GM18508 (cell line): ENCODE data around the gene CLCNKA.
"Not testable (repeated sequence)": the region's sequence is repeated elsewhere in the genome, so short reads cannot be mapped to it uniquely, and the experiment has no call there.

ENCODE experiments used
- ATAC-seq: cut with Tn5 transposase; IDR thresholded peaks from one replicate; pipeline ENCODE4 v1.9.1; 2021; ENCODE audit warnings: moderate number of reproducible peaks; ENCODE audit not compliant: insufficient read depth, unreplicated experiment

CLCNKA gene

DNA sequence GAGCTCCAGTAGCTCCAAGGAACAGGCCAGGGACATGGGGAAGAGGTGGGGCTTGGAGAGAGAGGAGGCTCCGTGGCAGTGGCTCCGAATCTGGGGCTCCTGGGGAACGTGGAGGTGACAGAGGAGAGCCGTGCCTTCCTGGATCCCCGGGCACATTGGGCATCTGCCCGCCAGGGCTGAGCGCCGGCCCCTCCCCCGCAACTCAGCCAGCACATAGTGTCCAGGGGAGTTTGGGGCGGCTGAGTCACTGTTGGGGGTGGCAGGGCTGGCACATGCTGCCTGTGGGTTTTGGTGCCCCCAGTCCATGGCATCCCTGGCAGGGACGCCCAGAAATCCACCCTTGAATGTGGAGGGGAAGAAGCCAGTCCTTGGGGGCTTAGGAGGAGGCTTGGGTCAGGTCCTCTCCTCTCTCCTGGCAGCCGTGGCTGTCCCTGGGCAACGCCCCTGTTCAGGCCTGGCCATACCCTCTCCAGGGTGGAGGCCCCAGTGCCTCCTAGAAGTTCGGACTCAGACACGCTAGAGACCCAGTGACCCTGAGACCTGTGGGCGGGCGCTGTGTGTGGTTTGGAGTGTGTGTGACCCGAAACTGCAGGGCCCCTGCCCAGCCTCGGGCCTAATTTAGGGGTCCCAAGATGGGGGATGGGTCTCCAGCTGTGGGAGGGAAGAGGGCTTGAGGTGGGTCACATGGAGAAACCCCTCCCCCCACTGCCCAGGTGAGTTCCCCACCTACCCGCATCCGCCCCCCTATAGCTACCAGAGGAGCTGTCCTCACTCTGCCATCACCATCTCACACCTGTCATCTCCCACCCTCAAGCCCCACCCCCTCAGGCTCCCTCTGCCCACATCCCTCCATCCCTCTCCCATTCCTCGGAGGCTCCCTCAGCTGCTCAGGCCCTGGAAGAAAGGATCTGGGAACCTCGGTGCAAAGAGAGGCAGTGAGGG is 5.6 kb upstream of the CLCNKA start:
- no peak for ATAC-seq

DNA sequence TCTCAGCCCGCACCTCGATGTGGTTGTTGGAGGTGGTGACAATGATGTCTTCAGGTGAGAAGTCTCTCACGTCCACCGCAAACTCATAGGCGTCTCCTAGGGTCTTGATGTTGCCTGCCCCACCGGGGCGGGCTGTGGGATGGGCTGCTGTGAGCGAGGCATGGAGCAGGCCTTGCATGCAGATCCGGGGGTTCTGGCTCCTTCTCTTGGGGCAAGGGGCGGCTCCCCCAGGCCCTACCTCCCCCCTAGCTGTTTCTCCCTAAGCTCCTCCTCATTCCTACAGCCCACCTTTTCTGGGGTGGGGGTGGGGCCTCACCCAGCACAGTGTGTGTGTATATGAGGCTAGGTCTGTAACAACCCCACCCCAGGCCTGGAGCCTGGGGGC is 4.8 kb upstream of the CLCNKA start:
- ATAC-seq: no peak

DNA sequence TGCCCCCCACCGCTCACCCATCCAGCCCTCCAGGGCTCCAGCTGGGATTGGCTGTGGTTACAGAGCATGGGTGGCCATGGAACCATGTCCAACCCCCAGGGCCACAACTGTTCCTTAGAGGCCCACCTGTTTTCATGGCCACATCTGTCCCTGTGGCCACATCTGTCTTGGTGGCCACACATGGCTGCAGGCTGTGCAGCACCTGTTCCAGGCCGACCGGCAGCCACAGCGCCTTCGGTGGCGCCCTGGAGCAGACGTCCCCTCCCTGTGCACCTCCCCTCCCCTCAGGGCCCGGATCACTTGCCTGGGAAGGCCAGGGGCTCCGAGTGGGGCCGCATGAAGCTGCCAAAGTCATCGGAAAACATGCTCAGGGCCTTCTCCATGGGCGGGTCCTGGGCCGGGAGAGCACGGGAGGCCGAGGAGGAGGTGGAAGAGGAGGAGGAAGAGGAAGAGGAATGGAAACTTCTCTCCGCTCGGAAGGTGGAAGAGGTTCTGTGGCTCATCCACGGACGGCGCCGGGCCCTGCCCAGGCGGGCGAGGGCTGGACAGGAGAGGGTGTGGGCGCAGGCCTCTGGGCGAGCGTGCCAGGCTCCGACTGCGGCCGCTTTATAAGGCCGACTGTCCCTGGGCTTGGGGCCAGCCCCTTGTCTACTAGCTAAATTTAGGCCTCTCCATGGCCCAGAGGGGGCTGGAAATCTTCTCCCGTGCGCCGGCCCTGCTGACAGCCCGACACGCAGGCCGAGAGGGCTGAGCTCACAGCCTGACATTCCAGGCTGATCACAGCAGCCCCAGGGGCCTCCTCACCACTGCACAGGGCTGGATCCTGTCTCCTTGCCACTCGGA is 4.2 kb upstream of the CLCNKA start, which contains the start of gene HSPB7:
HSPB7 (minus strand) TSS at position 583 of the 843 bp plus-strand sequence; CDS start at position 503, 80 bp downstream.
- ATAC-seq: no peak

DNA sequence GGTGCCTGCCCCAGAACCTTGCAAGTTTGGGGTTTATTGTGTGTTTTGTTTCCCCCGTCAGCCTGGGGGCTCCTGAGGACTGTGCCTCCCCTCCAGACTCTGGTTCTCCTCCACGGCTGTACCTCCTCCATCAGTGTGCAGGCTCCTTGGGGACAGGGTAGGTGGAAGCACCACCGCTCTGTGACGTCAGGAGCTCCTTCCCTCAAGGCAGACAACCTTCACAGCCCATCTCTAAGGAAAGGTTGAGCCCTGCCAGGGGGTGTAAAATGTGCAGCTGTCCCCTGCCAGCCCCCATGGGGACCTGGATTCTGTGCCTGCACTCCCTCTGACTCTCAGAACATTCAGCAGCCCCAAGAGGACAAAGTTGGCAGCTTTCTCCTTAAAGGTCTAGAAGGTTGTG is 3.5 kb upstream of the CLCNKA start:
- no peak for ATAC-seq

DNA sequence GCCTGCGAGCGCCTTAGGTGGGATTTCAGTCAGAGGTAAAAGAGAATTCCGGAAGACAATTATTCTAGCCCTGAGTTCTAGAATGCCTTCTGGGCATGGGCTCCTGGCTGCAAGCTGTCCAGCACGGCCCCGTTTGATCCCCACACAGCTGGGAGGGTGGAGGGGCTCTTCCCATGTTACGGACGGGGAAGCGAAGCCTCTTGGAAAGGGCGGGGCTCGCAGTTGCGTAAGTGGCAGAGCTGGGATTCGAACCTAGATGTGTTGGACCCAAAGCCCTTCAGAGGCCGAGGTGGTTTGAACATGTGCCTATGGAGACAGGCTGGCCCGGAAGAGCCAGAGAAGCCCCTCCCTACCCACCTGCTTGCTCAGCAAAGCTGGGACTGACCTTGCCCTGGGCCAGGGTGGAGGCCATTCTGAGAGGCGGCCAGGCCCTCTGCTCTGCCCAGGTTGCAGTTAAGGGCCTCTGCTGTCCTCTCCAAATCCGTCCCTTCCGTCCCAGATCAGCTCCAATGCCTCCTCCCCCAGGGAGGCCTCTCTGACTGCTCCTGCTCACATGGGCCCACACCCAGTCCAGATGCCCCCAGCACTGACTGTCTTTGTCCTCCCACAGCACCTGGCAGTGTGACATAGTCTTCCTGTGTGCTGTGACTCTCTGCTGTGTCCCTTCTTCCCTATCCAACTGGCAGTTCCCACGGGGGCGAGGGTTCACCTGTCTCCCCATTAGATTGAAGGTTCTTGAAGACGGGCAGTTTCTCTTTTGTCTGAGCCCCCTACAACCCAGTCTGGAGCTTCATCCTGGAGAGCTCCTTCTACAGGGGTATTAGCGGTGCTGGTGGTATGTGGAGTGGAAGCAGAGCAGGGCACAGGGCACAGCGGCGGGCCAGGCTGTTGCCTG is 2.8 kb upstream of the CLCNKA start:
- no peak for ATAC-seq

DNA sequence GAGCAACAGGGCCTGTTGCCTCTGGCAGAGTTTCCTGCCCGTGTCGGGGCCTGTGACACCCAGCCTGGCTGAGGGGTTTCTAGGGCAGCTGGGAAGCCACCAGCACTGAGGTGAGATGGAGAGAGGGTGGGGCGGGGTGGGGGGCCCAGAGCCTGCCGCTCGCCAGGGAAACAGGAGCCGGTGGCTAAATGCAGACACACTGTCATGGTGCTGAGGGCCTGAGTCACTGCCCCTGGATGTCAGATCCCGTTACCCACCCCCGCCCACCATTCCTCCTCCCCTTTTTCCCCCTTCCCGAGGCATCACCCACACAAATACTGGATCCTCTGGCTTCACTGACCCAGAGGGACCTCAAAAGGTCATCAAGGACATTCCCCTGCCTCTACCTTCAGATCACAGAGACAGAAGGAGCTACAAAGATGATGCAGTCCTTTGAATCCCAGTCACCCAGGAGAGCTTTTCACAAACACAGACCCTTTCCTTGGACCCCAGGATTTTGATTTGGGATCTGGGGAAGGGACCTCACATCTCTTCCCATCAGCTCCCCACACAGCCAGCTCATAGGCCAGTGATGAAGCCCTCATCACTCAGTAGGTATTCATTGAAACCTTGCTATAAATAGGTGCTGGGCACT is 2.1 kb upstream of the CLCNKA start:
- no peak for ATAC-seq

DNA sequence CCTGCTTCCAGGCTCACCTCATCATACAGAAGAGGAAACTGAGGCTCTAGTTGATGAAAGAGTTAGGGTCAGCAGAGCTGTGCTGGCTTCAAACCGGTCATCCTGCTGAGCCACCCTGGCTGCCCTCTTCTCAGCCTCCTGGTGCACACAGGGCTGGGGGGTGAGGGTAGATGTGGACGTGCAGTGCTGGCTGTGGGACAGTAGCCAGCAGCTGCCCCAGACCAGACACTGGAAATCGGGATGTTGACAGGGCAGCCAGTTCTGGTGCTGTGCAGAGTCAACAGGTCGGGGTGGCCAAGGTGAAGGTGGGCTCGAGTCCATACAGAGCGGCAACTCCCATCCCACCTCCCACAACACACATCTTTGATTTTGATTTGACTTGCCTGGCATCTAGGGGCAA is 1.5 kb upstream of the CLCNKA start:
- ATAC-seq: no peak

DNA sequence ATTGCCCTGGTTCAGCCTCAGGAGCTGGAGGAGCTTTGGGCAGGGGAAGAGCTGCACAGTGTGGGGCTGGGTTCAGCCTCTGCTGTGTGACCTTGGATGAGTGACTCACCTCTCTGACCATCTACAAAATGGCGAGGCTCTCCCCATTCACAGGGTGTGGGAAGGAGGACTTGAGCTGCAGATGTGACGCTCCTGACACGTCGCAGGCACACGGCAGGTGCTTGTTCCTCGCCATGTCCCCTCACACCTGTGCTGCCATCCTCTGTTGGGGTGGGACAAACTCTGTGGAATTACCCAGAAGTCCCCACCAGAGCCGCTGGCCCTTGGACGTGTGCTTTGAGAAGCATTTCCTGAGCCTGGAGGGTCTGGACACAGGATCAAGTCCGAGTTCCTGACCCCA is 958 bp upstream of the CLCNKA start:
- not testable (repeated sequence) for ATAC-seq

DNA sequence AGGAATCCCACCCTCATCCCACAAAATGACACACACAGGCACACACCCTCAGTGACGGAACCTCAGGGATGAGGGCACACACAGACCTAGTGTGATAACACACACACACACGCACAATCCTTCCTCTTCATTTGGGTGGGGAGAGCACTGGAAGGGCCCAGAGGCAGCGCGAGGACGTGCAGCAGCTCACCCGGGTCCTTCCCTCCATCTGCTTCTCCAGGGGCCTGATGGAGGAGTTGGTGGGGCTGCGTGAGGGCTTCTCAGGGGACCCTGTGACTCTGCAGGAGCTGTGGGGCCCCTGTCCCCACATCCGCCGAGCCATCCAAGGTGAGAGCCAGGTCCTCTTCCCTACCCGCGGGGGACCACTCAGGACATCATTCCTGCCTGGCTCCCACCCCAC is 557 bp downstream of the CLCNKA start:
- no peak for ATAC-seq

DNA sequence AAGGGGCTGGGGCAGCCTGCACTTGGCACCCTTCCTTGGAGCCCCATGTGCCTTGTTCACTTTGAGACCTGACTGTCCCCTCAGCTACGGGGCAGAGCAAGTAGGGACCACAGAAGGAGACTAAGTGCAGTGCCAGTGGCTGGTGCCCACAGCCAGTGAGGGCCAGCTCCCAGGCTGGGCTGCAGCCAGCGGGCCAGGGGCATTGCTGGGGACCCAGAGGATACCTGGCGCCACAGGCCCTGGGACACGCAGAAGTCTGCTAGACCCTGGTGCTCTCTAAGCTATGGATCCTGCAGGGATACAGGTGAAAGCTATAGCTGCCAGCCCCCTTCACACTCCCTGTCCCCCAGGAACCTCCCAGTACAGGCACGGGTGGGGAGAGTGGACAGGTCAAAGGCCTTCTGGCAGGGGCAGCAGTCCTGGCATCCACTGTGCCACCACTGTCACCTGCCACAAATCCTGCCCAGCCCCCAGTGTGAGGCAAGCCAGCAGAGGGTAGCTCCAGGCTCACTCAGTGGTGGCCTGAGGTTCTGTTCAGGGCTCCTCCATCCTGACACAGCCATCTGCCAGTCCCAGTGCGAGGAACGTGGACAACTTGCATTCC is 1.3 kb downstream of the CLCNKA start:
- no peak for ATAC-seq

DNA sequence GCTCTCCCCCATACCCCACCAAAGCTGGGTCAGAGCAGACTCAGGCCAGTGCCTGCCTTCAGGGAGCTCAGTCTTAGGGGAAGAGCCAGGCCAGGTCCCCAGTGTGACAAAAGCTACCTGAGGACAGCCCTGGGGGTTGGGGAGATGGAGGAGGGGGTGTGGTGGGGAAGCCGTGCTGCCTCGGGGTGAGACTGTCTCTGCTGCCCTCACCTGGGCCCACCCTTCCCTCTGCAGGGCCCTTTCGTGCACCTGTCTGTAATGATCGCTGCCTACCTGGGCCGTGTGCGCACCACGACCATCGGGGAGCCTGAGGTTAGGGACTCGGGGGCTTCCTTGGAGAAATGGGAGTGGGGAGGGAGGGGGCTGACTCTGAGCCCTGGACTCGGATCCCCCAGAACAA is 4.5 kb downstream of the CLCNKA start:
- not testable (repeated sequence) for ATAC-seq

DNA sequence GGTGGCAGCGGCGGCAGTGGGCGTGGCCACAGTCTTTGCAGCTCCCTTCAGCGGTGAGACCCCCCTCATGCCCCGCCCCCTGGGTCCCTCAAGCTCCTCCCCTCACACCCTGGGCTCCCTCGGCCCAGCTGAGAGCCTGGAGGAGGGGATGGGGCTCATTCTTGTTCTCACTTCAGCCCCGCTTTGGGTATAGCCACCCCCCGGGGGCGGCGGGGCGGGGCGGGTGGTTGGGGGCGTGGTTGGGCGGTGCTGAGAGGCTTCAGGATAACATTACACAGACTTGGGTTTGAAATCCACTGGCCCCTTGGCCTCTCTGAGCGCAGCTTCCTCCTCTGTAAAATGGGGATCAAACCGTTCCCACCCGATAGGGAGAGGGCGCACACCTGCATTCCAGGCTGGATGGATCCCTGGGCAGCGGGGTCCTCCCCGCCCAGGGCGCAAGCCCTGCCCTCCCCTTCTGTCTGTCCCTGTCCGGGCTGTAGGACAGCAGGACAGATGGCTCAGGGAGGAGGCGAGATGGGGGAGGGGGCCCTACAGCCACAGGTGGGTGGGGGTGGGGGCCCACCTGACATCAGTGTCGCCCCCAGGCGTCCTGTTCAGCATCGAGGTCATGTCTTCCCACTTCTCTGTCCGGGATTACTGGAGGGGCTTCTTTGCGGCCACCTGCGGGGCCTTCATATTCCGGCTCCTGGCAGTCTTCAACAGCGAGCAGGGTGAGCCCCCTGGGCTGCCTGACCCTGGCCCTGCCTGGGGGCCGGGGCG is 5.1 kb downstream of the CLCNKA start:
- ATAC-seq: no peak

DNA sequence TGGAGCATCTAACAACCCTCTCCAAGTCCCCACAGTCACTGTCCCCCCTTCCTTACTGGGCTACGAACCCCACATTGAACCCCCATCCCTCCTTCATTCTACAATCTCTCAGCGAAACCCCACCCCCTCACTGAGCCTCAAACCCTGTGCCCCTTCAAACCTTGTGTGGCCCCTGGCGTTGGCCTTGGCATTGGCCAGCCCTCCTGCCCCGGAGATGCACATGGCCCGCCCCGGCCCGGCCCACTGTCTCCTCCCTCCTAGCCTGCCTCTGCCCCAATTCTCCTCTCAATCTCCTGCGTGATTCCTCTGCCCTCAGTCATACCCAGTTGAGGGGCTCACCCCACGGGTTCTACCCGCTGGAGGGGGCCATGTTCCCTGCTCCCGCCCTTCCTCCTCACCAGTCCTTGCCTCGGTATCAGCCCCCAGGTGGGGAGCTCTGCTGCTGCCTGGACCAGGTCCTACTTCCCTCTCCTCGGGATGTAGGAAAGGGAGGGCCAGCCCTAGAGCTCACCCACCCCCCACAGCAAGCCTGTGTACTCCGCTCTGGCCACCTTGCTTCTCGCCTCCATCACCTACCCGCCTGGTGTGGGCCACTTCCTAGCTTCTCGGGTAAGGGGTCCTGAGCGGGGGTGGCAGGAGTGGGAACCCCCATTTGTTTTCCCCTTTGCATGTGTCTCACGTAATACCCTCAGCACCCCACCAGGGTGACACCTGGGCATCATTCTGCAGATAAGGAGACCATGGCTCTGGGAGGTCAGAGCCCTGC is 6.6 kb downstream of the CLCNKA start:
- no peak for ATAC-seq

DNA sequence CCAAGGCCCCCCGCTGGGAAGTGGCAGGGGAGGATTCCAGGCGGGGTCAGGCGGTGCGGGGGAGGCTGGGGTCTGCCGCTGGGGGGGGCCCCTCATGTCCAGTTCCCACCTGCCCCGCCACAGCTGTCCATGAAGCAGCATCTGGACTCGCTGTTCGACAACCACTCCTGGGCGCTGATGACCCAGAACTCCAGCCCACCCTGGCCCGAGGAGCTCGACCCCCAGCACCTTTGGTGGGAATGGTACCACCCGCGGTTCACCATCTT is 7.1 kb downstream of the CLCNKA start:
- not testable (repeated sequence) for ATAC-seq

DNA sequence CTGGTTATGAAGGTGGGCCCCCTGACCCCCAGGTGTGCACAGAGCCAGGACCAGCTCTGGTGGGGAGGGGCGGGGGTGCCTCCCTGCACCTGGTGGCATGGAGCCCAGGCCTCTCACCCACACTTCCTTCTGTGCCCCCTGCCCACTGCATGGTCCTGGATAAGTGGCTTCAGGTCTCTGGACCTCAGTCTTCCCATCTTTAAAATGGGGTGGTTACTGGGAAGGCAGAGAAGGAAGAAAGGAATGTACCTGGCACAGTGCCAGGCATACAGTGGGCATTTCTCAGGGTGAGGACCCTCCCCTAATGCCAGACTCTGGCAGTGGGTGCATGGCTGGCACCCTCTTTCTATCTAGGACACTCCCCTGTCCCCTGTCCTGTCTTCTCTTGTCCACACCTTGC is 7.5 kb downstream of the CLCNKA start:
- ATAC-seq: no peak

DNA sequence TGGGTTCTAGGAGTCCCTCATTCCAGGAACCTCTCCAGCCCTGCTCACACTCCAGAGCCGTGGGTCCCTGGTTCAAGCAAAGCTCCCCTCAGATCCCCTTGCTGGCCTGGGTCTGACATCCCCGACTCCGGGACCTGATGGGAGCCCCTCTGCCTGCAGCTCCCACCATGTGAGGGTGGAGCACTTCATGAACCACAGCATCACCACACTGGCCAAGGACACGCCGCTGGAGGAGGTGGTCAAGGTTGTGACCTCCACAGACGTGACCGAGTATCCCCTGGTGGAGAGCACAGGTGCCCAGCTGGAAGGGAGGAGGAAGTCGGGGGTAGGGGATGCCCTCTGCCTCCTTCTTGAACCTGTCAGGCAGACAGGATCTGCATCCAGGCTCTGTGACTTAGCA is 9.7 kb downstream of the CLCNKA start:
- no peak for ATAC-seq

DNA sequence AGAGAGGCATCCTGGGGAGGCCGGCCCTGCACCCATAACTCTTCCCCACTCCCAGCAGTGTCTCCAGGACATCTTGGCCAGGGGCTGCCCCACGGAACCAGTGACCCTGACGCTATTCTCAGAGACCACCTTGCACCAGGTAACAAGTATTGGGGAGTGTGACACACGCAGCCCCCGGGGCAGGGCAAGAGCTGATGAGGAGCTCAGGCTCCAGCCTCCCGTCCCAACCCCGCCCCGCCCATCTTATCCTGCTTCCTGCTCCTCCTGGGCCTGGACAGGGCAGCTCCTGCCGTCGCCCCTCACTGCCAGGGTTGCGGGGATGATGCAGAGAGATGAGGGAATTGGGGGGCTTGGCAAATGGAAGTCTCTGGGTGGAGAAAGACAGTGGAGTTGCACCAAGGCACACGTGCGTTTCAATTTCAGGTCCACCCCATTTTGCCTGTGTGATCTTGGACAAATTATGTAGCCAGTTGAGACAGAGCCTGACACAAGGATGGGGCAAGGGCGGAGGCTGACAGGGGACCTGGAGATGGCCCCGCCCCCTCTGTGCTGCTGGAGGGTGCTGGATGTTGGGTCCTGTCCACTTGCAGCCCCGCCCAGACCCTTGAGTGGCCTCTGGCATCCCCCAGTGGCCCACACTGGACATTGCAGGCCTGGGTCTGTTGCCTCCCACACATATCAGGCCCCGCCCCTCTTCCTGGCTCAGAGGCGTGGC is 10.7 kb downstream of the CLCNKA start:
- no peak for ATAC-seq
